ENCODE data around the gene ELP4.

Gene ELP4

GRCh38 chr11:31797190-31798056 is 287.9 kb downstream of the ELP4 start:
- DNase-seq (ENCODE audit: low spot score): no peak
- no peak overlapping the region for H3K4me3 ChIP-seq
- H3K27ac ChIP-seq: no peak overlapping the region
- TF ChIP-seq CTCF (IDR thresholded peaks at IDR 0.05): no peak

- TF ChIP-seq CTCF (IDR thresholded peaks at IDR 0.05): no peak
- no peak for DNase-seq (ENCODE audit: low spot score)
- Histone ChIP-seq H3K4me3 (peak overlapping the region; percentile 54), H3K27ac (no peak overlapping the region)
These were observed 288.5 kb downstream of the ELP4 start for GRCh38 chr11:31798057-31798553.

- DNase-seq (ENCODE audit: low spot score): no peak
- Histone ChIP-seq H3K27ac (no peak overlapping the region), H3K4me3 (peak overlapping the region; percentile 54)
- TF ChIP-seq CTCF (IDR thresholded peaks at IDR 0.05): no peak
These were observed 289.2 kb downstream of the ELP4 start for GRCh38 chr11:31798554-31799434.

- H3K4me3 ChIP-seq: peak overlapping the region; percentile 54
- no peak for TF ChIP-seq CTCF (IDR thresholded peaks at IDR 0.05)
- H3K27ac ChIP-seq: no peak overlapping the region
- DNase-seq (ENCODE audit: low spot score): no peak
These were observed 290.1 kb downstream of the ELP4 start for GRCh38 chr11:31799435-31800397.

- TF ChIP-seq CTCF (IDR thresholded peaks at IDR 0.05): no peak
These were observed 291.1 kb downstream of the ELP4 start for GRCh38 chr11:31800398-31801265.

More at GRCh38 chr11:31800398-31801265, 291.1 kb downstream of the ELP4 start:
- H3K27ac ChIP-seq: no peak overlapping the region
- H3K4me3 ChIP-seq: no peak overlapping the region
- DNase-seq (ENCODE audit: low spot score): no peak

Data from coronary artery (tissue), 2 donors.